Dermis blood vessel endothelial cell (primary cell): ENCODE data around the gene CREG2. TPM values are rescaled to one million over a fixed set of nuclear protein-coding genes. Genes with fewer than 3 reads are reported as not detected.
A peak's percentile ranks its signal among the peaks of the same experiment; 100 is the strongest.

Experiments
- DNase-seq: peaks from one replicate; pipeline ENCODE4 v3.0.0; 2010
- total RNA-seq: library from RNA; depleted of rRNA; stranded (reverse); fragments of >200 nt; gene quantifications from 2 replicates; pipeline ENCODE4 v1.2.3, GENCODE V29; 2014

CREG2 gene
- total RNA-seq, 1 donor from 2014 or later: 1.0 TPM

DNA sequence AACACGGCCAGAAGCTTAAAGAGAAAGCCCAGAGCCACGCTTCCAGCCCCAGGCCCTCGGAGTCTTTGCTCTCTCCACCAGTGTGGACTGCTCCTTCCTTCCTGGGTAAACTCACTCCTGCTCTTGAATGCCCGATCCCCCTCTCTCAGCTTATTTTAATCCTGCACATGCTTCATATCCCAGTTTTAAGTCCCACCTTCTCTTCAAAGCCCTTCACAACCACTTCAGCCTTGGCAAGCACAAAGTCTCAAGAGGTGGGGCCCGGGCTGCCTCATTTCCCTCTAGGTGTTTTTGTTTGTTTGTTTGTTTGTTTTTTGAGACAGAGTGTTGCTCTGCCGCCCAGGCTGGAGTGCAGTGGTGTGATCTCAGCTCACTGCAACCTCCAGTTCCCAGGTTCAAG lies 21.6 kb upstream of the CREG2 start:
- DNase-seq: no peak

DNA sequence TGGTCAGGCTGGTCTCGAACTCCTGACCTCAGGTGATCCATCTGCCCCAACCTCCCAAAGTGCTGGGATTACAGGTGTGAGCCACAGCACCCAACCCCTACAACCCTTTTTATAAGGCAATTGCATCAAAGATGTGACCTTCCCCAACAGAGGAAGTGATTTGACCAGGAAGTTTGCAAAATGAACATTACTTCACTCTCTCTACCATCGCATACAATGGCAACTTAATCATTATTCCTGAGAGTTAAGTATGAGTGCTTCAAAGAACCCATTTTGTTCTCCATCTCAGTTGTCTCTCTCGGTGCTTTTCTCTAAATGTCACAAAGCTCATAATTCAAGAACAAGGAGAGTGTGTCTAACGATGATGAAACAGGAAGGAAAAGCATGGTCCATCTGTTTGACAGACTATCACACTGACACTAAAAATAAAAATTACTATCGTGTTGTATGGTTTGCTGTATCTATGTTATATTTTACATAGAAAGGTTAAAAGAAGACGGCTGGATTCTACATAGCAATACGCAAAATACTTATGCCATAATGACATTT lies 18.1 kb upstream of the CREG2 start:
- no peak for DNase-seq

GRCh38 chr2:101403745-101404144 lies 16.4 kb upstream of the CREG2 start:
- no peak for DNase-seq

GRCh38 chr2:101402630-101403029 lies 15.3 kb upstream of the CREG2 start:
- DNase-seq: no peak

DNA sequence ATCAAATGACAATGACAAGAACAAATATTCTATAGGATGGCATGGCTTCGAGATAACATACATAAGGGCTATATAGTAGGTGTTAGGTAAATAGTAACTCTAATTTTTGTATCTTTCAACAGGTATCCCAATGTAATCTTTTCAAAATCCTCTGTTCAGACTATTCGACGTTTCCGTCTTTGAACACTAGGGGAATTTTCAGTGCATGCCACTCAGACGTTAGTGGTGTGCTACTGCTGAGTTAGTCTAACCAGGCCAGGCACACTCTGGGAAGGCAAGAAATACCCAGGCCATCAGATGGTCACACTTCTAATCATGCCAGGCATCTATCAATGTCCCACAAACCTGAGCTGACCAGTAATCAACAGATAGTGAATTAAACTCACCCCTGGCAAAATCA lies 14.6 kb upstream of the CREG2 start:
- no peak for DNase-seq

DNA sequence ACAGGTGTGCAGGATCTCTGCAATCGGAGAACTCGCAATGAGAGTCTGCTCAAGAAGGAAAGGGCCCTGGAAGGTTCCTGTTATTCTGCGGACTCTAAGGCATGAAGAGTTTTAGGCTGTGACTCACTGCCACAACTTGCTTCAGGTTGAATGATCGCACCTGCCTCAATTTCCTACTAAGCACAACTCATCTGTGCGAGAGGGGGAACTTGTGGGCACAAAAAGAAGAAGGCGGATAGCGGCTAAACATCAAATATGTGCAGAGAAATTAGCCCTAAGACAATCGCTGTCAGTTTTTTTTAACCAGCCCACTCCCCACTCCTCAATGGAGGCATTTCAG lies 14.0 kb upstream of the CREG2 start:
- DNase-seq: no peak

DNA sequence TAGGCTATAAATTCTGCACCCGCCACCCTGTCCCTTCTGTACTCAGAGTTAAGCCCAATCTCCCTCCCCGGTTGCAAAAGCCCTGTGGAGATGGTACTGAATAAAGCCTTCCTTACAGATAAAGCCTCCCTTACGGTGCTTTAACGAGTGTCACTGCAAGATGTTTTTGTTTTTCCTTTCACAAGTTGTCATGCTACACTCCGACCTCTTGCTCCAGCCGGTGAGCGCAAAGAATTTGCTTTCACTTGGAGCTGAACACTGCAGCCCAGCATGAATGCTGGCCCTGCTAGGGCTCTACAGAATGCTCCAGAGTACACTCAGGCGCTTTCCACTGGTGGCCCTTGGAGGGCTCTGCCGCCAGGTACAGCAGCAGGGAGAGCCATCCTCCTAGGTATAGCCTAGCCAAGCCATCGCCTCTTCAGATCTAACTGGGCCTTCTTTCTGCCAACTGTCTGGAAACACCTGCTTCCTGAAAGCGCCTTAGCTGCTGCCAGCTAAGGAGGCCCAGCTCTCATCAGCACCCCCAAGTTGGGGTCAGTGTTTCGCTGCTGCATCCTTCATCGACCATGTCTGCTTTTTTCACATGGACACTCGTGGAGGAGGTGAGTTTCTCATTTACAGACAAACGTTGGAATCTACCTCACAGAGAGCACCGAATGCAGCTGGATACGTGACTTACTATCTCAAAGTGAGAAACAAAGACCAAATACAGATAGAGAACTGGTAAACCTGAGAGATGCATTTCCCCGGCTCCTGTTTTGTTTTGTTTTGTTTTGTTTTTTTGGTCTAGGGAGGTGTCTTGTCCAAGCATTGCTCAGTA lies 13.4 kb upstream of the CREG2 start:
- peak; percentile 53 for DNase-seq

DNA sequence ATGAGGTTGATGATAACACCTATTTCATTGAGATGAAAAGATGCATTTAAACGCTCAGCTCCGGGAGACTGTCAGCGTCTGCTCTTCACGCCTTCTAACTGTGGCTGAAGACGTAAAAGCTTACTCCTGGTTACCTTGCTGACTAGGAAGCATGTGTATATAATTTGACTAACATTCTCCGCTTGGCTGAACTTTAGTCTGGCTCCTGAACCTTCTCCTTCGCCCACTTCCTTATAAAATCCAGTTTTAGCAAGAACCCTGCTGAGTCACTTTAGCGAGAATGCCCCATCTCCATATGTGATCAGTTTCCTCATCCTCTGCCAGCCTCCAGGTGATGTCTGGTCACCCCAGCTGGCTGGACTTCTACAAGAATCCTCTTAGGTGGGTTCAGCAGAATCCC lies 12.7 kb upstream of the CREG2 start:
- no peak for DNase-seq

DNA sequence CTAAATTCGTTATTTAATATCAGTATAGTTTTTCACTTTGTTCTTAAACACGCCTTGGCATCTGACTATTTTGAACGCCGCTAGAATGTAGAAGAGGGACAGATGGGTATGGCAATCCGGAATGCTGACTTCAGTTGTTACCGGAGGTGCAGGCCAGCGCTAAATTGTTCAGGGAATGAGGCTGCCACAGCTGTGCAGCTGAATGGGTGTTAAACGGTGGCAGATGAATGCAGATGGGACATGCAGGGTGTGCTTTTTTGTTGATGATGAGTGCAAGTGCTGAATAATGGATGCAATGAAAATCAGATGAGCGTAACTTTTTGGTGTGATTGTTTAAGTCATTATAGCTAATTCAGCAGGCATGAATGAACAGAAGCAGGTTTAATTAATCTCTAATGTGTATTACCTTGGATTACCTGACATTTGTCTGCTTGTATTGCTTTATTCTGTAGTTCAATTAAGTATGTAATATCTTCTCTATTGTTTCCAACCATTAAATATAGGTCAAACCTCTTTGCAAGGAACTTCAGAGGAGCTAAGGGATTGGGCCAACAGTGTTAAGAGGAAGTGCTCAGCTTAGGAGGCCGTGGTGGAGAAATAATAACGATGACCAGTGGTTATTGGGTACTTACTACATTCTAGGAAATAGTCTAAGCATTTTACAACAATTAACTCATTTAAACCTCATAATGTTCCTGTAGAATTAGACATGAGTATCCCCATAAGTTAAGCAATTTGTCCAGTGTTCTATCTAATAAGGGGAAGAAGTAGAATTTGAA lies 11.9 kb upstream of the CREG2 start:
- DNase-seq: no peak

DNA sequence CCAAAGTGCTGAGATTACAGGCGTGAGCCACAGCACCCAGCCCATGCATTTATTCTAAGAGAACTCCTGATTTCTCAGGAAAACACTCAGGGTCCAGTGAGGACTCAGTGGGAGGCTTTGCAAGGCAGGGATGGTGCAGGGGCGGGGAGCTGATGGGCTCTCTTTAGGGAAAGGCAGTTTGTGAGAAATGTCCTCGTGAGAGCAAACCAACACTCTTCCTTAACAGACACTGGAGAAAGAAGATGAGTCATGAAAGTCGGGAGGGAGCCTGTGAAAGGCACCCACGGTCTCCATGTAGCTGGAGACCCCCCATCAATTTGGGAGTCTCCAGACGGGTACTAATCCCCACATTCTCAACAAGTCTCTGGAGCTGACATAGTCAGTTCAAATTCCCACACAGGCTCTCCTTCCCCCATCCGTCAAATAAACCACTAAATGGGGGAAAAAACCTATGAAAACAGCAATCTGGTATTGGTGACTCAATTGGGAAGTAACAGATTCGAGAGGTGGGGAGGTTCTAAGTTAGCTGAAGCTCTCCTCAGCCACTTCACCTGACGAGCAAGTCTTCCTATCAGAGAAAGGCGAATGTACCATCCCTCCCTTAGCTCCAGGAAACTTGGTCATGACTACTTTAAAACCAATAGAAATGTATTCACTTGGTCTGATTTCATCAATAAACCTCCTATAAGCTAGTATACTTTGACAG lies 11.0 kb upstream of the CREG2 start:
- no peak for DNase-seq

GRCh38 chr2:101396316-101396717 lies 9.0 kb upstream of the CREG2 start:
- peak; percentile 89 for DNase-seq

GRCh38 chr2:101395545-101396315 lies 8.4 kb upstream of the CREG2 start:
- no peak for DNase-seq

- peak; percentile 33 for DNase-seq
These were observed 929 bp upstream of the CREG2 start for GRCh38 chr2:101388232-101388631.

- no peak for DNase-seq
These were observed 628 bp downstream of the CREG2 start for GRCh38 chr2:101386599-101387150.

DNA sequence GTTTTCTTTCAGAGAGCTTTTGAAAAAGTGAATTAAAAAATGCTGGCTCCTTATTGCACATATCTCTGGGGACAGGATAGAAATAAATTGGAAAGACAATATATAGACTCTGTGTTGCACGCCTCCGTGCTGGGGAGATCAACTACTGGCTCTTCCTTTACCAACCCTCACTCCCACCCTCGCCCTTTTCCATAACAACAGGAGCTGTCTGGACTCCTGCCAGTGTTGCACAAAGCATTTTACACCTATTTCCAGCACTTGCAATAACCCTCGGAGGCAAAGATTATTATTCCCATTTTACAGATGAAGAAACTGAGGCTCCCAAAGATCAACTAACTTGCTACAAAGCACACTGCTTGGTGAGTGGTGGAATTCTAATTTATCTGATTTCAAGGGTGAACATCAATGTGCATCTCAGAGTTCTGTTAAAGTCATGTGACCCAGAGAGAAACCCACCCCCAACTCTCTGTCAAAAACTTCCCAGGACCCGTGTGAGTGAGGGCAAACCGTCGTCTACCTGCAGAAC lies 4.2 kb downstream of the CREG2 start:
- peak; percentile 63 for DNase-seq

DNA sequence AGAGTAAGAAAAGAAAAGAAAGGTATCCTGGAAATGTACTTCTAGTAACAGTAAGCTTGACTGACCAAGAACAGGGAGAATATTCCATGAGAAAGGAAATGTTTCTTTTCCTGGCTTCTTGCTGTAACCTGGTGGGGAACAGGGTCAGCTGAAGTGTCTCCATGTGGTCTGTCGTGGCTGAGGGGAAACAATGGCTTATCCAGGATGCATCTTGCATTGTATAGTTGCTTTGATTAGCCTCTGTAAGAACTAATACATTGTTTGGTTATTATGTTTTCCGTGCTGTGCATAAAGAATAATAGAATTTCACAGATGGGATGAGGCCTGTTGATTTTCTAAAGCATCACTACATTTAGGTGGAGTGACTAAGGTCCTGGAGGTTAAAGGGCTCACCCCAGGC lies 4.9 kb downstream of the CREG2 start:
- DNase-seq: peak; percentile 97

DNA sequence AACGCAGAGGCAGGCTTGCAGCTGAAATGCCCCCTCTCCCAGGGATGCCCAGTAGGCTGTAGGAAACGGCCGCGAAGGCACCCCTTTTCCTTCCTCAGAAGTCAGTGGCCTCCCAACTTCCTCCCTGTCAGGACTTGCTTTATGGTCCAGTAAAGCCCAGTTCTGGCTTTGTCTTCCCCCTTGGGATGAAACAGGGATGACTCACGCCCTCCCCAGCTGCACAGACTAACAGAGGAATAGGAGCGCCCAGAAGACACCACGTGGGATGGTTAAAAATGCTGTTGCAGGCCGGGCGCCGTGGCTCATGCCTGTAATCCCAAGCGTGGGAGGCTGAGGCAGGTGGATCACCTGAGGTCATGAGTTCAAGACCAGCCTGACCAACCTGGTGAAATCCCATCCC lies 6.9 kb downstream of the CREG2 start:
- peak; percentile 87 for DNase-seq

DNA sequence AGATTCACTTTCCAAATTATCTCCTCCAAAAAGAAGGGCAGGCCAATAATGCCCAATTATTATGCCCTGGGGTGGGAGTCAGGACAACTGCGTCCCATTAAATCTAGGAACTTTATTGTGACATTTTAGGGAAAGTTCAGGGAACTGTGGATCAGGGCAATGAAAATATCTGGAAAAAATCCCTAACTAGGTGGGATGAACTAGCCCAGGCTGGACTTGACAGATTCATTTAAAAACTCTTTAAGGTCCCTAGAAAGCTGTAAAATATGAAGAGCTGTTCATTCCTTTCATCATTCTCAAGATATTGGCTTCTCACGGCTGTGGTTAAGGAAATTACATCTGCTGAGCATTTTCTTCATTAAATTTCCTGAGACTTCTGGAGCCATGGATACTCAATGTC lies 8.2 kb downstream of the CREG2 start:
- no peak for DNase-seq

GRCh38 chr2:101375653-101376052 lies 11.7 kb downstream of the CREG2 start:
- no peak for DNase-seq

DNA sequence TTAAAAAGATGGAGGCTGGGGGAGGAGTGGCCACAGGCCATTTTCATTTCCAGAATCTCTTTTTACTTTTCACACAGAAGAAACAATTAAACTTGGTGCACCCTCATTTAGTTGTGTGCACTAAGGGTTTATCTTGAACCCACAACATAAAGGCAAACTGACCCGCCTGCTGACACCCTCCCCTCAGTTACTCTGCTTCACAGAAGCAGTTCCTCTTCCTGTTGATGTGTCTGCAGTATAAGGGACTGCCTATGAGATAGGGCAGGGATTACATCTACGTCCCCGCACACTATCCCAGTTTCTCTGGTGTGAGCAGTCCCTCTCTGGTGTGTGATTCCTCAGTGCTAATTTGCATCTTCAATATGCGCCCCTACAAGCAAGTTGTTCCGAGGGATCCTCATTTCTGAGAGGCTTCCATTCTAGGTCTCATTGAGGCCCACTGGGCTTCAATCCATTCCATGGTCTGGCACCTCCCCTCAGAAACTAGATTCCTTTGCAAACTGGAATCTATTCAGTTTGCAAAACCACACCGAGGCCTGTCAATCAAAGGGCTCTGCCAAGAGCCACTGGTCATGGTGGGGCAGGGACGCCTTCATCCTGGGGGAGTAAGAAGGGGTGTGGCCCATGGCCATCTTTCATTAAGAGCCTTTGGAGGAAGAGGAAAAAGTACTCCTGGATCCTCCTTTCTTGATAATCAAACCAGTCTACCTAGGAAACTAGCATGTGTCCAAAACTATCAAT lies 12.3 kb downstream of the CREG2 start:
- DNase-seq: no peak

GRCh38 chr2:101372792-101373191 lies 14.5 kb downstream of the CREG2 start:
- no peak for DNase-seq
